Measurements from ENCODE around the gene SPTBN1. TPM values are rescaled to one million over a fixed set of nuclear protein-coding genes. Genes with fewer than 3 reads are reported as not detected.

SPTBN1 gene
- total and polyA plus RNA-seq, 2 of the 13 experiments (the other 11 are each of a cell fraction or from before 2014, with no cell fraction given) = 123 to 299 TPM

- no peak for TF ChIP-seq ZNF550 (CRISPR knock-in tag; IDR thresholded peaks at IDR 0.05; ENCODE audit: borderline replicate concordance)
- 0 out of 2 replicates have a peak, but pooled peaks have one; percentile 21 for TF ChIP-seq ZBTB44 (CRISPR knock-in tag; IDR thresholded peaks at IDR 0.05)
- no peak for TF ChIP-seq ZNF513 (CRISPR knock-in tag; conservative IDR thresholded peaks at IDR 0.05)
- TF ChIP-seq IRF9 (CRISPR knock-in tag; IDR thresholded peaks at IDR 0.05; ENCODE audit: borderline replicate concordance) = peak; percentile 14
- no peak; the same call in 1 of the 2 replicates for TF ChIP-seq SP2 (CRISPR knock-in tag; IDR thresholded peaks at IDR 0.05)
- peak; percentile 40; the same call in 1 of the 2 replicates for TF ChIP-seq E2F1 (CRISPR knock-in tag; IDR thresholded peaks at IDR 0.05)
- TF ChIP-seq ZFY (CRISPR knock-in tag; IDR thresholded peaks at IDR 0.05) = no peak
- TF ChIP-seq CSRNP1 (CRISPR knock-in tag; IDR thresholded peaks at IDR 0.05) = peak; percentile 39; the same call in 1 of the 2 replicates
- TF ChIP-seq MLX (CRISPR knock-in tag; IDR thresholded peaks at IDR 0.05) = no peak
- peak; percentile 68; the same call in 1 of the 2 replicates for TF ChIP-seq HOXA5 (CRISPR knock-in tag; IDR thresholded peaks at IDR 0.05)
- TF ChIP-seq HNRNPUL1 (IDR thresholded peaks at IDR 0.05; ENCODE audit: low read depth, low read length) = no peak
- TF ChIP-seq FOXK1 (CRISPR knock-in tag; IDR thresholded peaks at IDR 0.05; ENCODE audit: borderline replicate concordance, low read depth) = peak; percentile 55; the same call in 1 of the 2 replicates
- TF ChIP-seq ELF3 (CRISPR knock-in tag; IDR thresholded peaks at IDR 0.05) = peak; percentile 65
- TF ChIP-seq NCOA1 (CRISPR knock-in tag; IDR thresholded peaks at IDR 0.05) = 0 out of 2 replicates have a peak, but pooled peaks have one; percentile 23
- TF ChIP-seq TBX3 (IDR thresholded peaks at IDR 0.05; ENCODE audit: borderline replicate concordance) = no peak
- no peak; the same call in 1 of the 2 replicates for TF ChIP-seq MTA1 (CRISPR knock-in tag; IDR thresholded peaks at IDR 0.05; ENCODE audit: borderline replicate concordance)
- TF ChIP-seq HOMEZ (CRISPR knock-in tag; IDR thresholded peaks at IDR 0.05; ENCODE audit: low read depth) = peak; percentile 67; the same call in 1 of the 2 replicates
- TF ChIP-seq KLF9 (CRISPR knock-in tag; IDR thresholded peaks at IDR 0.05; ENCODE audit: low read depth) = no peak
- TF ChIP-seq TCF7 (IDR thresholded peaks at IDR 0.05; ENCODE audit: low read depth) = no peak
Observed at GRCh38 chr2:54455563-54456361, at the start of gene SPTBN1 (continued).
